Ascending aorta (tissue), 2 donors: ENCODE data around the gene LDB3. TPM values are rescaled to one million over a fixed set of nuclear protein-coding genes. Genes with fewer than 3 reads are reported as not detected.

Experiments used
- DNase-seq, 2 donors: peaks; one replicate each; pipeline ENCODE4 v3.0.0-alpha.2; 2019; ENCODE audit warnings: low spot score in 2 of 2
- H3K27ac ChIP-seq, 2 donors: fragments of 200-600 bp; sonication (generic); one replicate each; pipeline ENCODE4 v1.5.1; 2016 to 2017; ENCODE audit warnings: mild to moderate bottlenecking in 1 of 2
- H3K27me3 ChIP-seq: fragments of 200-600 bp; sonication (generic); one replicate; pipeline ENCODE4 v1.5.1; 2017
- H3K36me3 ChIP-seq, 2 donors: fragments of 200-600 bp; sonication (generic); one replicate each; pipeline ENCODE4 v1.5.1; 2016
- H3K4me1 ChIP-seq, 2 donors: fragments of 200-600 bp; sonication (generic); one replicate each; pipeline ENCODE4 v1.5.1; 2016 to 2017; ENCODE audit warnings: mild to moderate bottlenecking in 1 of 2
- H3K4me3 ChIP-seq, 2 donors: fragments of 200-600 bp; sonication (generic); one replicate each; pipeline ENCODE4 v1.5.1; 2016 to 2017; ENCODE audit warnings: mild to moderate bottlenecking in 1 of 2
- H3K9me3 ChIP-seq, 2 donors: fragments of 200-600 bp; sonication (generic); one replicate each; pipeline ENCODE4 v1.5.1; 2016
- intact Hi-C: fragments of 100-400 bp; cut with DNase I; formaldehyde crosslinking; loops from one replicate; pipeline ENCODE4 v1.15.1; 2023
- total RNA-seq: library from RNA; depleted of rRNA; stranded (reverse); fragments of >200 nt; gene quantifications from one replicate; pipeline ENCODE4 v1.1.0, GENCODE V29; 2016
- TF ChIP-seq, protein P1 (sequence below), 3 experiments: fragments of 200-600 bp in 2 of 3; fragments of 450-650 bp in 1 of 3; sonication (generic) in 2 of 3; IDR thresholded peaks; one replicate each; pipeline ENCODE4 v1.5.1; 2016 to 2019; ENCODE audit warnings: antibody characterized with exemption in 3 of 3, mild to moderate bottlenecking in 1 of 3, moderate library complexity in 1 of 3

Gene LDB3
- total RNA-seq, 1 donor from 2014 or later: 27.4 TPM

DNA sequence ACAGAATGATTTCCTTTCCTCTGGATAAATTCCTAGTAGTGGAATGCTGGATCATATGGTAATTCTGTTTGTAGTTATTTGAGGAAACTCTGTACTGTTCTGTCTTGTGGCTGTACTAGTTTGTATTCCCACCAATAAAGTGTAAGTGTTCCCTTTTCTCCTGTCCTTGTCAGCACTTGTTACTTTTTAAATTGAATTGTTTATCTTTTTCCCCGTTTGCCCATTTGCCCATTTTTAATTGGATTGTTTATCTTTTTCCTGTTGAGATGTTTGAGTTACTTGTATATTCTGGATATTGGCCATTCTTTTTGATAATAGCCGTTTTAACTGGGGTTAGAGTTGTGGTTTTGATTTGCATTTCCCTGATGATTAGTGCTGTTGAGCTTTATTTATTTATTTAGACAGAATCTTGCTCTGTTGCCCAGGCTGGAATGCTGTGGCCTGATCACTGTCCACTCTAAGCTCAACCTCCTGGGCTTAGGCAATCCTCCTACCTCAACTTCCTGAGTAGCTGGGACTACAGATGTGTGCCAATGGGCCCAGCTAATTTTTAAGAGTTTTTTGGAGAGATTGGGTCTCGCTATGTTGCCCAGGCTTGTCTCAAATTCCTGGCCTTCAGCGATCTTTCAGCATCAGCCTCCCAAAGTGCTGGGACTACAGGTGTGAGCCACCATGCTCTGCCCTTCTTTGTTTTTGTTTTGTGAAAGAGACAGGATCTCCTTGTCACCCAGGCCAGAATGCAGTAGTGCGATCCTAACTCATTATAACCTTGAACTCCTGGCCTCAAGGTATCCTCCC lies 111.1 kb downstream of the LDB3 start:
- H3K9me3 ChIP-seq: no peaks in the 10 kb centered on the region
- no peak overlapping the region for H3K4me3 ChIP-seq
- H3K36me3 ChIP-seq: no peaks in the 10 kb centered on the region
- peak overlapping the region; percentile 7 to 38 for H3K27ac ChIP-seq
- DNase-seq: no peak
- TF ChIP-seq, protein P1, sequence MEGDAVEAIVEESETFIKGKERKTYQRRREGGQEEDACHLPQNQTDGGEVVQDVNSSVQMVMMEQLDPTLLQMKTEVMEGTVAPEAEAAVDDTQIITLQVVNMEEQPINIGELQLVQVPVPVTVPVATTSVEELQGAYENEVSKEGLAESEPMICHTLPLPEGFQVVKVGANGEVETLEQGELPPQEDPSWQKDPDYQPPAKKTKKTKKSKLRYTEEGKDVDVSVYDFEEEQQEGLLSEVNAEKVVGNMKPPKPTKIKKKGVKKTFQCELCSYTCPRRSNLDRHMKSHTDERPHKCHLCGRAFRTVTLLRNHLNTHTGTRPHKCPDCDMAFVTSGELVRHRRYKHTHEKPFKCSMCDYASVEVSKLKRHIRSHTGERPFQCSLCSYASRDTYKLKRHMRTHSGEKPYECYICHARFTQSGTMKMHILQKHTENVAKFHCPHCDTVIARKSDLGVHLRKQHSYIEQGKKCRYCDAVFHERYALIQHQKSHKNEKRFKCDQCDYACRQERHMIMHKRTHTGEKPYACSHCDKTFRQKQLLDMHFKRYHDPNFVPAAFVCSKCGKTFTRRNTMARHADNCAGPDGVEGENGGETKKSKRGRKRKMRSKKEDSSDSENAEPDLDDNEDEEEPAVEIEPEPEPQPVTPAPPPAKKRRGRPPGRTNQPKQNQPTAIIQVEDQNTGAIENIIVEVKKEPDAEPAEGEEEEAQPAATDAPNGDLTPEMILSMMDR (IDR thresholded peaks at IDR 0.05): no peak
- no peaks in the 10 kb centered on the region for H3K27me3 ChIP-seq
- H3K4me1 ChIP-seq: peaks cover 0 to 26% of the 10 kb centered on the region in 2 donors
- intact Hi-C loops: loop anchor here (5.0 kb wide), 1 partner anchor 53 kb away; no protein-coding TSS in a partner anchor

DNA sequence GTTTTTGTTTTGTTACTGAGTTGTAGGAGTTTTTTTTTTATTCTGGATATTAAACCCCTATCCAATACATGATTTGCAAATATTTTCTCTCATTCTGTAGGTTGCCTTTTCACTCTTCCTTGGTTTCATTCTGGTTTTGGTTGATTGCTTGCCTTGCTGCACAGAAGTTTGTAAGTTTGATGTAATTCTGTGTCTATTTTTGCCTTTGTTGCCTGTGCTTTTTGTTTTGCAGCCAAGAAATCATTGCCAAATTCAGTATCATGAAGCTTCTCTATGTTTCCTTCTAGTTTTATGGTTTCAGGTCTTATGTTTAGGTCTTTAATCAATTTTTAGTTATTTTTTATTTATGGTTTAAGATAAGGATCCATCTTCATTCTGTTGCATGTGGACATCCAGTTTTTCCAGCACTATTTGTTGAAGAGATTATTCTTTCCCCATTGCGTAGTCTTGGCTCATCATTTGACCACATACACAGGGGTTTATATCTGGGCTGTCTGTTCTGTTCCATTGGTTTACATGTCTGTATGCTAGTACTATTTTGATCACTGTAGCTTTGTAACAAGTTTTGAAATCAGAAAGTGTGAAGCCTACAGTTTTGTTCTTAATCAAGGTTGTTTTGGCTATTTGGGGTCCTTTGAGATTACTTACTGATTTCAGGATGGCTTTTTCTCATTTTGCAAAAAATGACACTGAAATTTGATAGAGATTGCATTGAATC lies 114.5 kb downstream of the LDB3 start:
- intact Hi-C loops: loop anchor here (5.0 kb wide), 1 partner anchor 49 kb away; no protein-coding TSS in a partner anchor
- Histone ChIP-seq H3K27me3 (no peaks in the 10 kb centered on the region), H3K9me3 (no peaks in the 10 kb centered on the region), H3K27ac (peak overlapping the region in 1 of 2 donors; percentile 20), H3K4me1 (peaks cover 8 to 17% of the 10 kb centered on the region in 2 donors), H3K36me3 (no peaks in the 10 kb centered on the region), H3K4me3 (no peak overlapping the region)
- TF ChIP-seq, protein P1 (IDR thresholded peaks at IDR 0.05): no peak
- no peak for DNase-seq

DNA sequence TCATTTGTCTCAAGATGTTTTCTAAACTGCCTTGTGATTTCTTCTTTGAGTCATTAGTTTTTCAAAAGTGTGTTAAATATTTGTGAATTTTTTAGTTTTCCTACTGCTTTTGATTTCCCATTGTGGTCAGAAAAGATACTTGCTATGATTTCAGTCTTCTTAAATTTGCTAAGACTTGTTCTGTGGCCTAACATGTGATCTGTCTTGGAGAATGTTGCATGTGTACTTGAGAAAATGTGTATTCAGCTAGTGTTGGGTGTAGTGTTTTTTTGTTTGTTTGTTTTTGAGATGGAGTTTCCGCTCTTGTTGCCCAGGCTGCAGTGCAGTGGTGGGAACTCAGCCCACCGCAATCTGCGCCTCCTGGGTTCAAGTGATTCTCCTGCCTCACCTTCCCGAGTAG lies 116.7 kb downstream of the LDB3 start:
- intact Hi-C loops: no loop called here
- no peak overlapping the region for H3K4me3 ChIP-seq
- H3K27ac ChIP-seq: peak overlapping the region in 1 of 2 donors; percentile 4
- no peaks in the 10 kb centered on the region for H3K9me3 ChIP-seq
- no peaks in the 10 kb centered on the region for H3K27me3 ChIP-seq
- peaks cover 8 to 15% of the 10 kb centered on the region in 2 donors for H3K4me1 ChIP-seq
- H3K36me3 ChIP-seq: no peaks in the 10 kb centered on the region
- TF ChIP-seq, protein P1 (IDR thresholded peaks at IDR 0.05): no peak
- no peak for DNase-seq

Other genes with a start within 250 kb of the LDB3 start
- gene WAPL, start 146.7 kb upstream of the LDB3 start, total RNA-seq: 14.7 TPM
- not detected for gene OPN4, start 14.0 kb upstream of the LDB3 start, total RNA-seq
- 12.9 TPM for gene BMPR1A, start 88.1 kb downstream of the LDB3 start, total RNA-seq